Left lobe of liver (tissue), 2 donors: ENCODE results near the gene ZP2. TPM values are rescaled to one million over a fixed set of nuclear protein-coding genes. Genes with fewer than 3 reads are reported as not detected.
"Not testable (repeated sequence)": the region's sequence is repeated elsewhere in the genome, so short reads cannot be mapped to it uniquely, and the experiment has no call there.

Source experiments
- ATAC-seq: fragments of 200-7000 bp; cut with Tn5 transposase; one replicate; pipeline ENCODE4 v1.9.1; 2020; ENCODE audit warnings: mild to moderate bottlenecking, moderate library complexity
- DNase-seq: peaks from one replicate; pipeline ENCODE4 v3.0.0-alpha.2; 2020; ENCODE audit warnings: low spot score
- total RNA-seq: library from RNA; stranded (reverse); gene quantifications from one replicate; pipeline ENCODE4 v1.2.1, GENCODE V29; 2021
- donor health status: DM: no; HTN: no; CAD: no; lungs with moderate emphysema.
- donor health status: DM: no; HTN: yes; CAD: no.

The ZP2 gene
- not detected for total RNA-seq

DNA sequence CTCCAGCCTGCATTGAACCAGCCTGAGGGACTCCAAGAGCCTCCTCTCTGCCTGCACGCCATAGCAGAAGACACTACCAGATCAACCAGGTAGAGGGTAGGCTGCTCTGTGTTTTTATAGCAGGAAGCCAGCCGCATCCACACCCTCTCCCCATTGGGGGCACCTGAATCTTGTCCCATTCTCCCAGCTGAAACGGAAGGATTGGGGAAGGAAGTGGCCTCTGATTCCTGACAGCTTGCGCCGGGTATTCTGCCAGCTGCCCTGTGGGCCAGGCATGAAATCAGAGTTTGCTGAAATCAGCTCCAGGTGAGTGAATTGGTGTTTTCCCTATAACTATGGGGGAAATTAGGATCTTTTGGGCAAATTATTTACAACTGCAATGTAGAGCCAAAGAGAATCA is at the start of gene ZP2:
TSS of gene ZP2 (minus strand) at position 89 of the 400 bp plus-strand sequence. CDS start at position 62, 27 bp downstream.
- ATAC-seq (no peak), DNase-seq (no peak)

DNA sequence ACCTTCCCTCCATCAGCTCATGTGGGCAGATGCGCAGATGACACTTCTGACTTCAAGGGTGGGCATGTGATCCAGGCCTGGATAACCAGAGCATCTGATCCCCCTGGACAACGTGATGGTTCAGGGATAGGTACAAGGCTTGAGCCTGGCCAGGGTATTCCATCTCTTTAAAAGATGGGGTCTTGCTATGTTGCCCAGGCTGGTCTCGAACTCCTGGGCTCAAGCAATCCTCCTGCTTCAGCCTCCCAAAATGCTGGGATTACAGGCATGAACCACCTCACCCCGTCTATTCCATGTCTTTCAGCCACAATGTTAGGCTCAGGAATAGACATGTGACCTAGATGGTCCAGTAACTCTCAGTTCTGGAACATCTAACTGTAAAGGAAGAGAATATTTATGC is 45.9 kb upstream of the ZP2 start:
- ATAC-seq (no peak), DNase-seq (no peak)

DNA sequence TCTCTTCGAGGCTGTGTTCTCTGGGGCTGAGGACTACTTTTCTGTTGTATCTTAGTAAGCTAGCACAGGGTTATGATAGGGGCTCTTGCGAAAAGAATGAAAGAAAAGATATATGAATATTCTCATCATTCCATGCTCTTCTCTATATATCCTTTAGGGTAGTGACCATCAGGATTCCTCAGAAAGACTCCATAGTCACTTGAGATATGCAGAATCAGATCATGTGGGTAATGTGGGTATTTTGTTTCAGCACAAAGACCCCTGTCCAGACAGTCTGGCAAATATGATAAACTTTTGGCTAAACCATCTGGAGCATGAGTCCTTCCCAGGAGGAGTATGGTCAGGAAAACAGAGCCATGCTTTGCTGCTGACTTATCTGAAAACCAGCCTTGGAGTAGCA is 45.3 kb upstream of the ZP2 start:
- ATAC-seq (no peak), DNase-seq (no peak)

DNA sequence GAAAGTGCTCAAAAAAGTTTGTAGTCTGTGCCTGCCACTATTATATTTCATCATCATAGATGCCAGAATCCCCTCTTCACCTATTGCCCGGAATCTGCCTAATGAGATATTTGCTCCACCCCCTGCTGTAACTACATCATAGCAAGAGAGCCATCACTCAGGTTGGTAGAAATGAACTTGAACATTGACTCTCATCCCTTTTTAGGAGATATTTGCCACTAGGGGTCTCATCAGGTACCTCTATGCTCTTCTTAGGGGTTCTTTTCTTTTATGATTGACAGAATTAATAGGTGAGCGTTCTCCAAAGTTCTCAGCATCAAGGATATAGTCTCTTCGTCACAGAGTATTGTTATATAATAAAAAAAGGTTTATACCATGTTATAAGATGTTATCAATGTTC is 42.1 kb upstream of the ZP2 start:
- no peak for ATAC-seq
- DNase-seq: no peak

DNA sequence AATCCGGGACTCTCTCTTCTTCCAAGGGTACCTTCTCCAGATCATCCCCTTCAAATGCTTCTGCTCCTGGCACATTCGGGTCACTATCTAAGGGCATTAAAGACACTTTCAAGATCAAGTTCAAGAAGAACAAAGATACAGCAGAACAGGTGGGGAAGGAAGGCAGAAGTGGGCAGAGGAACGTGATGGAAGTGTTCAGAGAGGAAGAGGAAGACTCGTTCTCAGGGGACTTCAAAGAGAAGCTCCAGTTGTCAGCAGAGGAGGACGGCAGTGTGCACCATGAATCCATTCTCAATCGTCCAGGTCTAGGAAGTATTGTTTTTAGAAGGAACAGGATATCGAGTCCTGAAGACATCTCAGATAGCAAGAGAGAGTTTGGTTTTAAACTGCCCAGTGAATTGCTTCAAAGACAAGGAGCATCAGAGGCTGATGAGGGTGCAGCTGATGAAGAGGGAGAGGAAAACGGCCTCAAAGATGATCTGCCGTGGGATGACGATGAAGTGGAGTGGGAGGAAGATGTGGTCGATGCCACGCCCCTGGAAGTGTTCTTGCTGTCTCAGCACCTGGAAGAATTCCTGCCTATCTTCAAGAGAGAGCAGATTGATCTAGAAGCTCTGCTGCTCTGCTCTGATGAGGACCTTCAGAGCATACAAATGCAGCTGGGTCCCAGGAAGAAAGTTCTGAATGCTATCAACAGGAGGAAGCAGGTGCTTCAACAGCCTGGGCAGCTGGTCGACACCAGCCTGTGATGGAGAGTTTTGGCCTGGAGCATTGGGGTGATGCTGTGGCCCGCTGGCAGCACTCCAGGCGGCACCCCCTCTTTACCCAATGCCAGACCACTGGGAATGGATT is 38.9 kb upstream of the ZP2 start:
- ATAC-seq (peak; percentile 8), DNase-seq (no peak)

DNA sequence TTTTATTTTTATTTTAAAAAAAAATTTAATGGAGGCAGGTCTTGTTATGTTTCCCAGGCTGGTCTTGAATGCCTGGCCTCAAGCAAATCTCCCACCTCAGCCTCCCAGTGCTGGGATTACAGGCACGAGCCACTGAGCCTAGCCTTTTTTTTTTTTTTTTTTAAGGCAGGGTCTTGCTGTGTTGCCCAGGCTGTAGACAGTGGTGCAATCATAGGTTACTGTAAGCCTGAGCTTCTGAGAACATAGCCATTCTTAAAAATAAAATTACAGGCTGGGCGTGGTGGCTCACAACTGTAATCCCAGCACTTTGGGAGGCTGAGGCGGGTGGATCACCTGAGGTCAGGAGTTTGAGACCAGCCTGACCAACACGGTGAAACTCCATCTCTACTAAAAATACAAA is 36.8 kb upstream of the ZP2 start:
- not testable (repeated sequence) for ATAC-seq, DNase-seq

DNA sequence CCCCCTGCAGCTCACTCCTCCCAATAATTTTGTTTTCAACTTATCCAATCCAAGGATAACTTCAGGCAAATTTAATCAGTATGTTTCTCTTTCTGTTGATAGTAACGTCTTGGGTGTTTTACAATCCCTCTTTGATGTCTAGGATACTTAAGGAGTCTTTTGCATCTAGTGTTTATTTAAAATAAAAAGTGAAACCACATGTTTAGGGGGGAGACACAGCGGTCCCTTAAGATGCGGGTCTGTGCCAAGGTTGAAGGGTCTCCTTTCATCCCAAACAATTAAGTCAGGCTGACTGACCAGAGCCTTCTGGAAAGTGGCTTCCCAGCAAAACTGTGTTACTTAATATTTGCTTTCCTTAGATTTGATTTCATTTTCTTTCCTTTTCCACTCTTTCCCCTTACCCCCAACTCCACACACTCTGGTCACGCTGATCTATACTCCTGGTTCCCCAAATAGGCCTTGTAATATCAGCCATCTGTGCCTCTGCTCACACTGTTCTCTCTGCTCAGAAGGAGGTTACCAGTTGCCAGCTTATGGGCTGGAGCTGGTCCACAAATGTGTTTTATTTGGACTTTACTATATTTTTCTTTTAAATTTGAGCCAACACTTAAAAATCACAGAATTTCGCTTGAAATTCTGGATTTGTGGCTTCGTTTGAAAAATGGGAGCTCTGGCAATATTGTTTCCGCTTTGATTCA is 33.3 kb upstream of the ZP2 start:
- DNase-seq (no peak), ATAC-seq (peak; percentile 63)

DNA sequence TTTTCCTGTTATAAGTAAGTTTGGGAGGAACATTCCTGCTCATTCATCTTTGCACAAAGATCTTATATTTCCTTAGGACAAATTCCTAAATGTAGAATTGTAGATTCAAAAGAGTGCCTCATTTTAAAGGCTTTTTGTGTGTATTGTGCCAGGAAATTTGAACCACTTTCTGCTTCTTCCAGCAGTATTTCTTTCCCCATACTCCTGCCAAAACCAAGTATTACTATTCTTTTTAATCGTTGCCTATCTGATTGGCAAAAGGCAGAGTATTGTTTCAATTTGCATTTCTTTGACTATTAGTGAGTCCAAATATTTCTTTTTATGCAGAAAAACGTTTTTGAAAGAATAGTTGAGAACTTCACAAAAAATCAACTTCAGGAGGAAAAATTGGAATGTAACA is 31.4 kb upstream of the ZP2 start:
- ATAC-seq (no peak), DNase-seq (no peak)

DNA sequence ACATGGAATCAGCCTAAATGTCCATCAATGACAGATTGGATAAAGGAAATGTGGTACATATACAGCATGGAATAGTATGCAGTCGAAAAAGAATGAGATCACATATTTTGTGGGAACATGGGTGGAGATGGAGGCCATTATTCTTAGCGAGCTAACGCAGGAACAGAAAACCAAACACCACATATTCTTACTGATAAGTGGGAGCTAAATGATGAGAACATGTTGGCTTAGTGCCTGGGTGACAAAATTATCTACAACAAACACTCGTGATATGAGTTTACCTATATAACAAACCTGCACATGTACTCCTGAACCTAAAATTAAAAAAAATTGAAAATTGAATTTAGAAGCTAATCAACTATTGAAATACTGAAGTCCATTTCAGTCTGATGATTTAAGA is 28.3 kb upstream of the ZP2 start:
- ATAC-seq (no peak), DNase-seq (no peak)

DNA sequence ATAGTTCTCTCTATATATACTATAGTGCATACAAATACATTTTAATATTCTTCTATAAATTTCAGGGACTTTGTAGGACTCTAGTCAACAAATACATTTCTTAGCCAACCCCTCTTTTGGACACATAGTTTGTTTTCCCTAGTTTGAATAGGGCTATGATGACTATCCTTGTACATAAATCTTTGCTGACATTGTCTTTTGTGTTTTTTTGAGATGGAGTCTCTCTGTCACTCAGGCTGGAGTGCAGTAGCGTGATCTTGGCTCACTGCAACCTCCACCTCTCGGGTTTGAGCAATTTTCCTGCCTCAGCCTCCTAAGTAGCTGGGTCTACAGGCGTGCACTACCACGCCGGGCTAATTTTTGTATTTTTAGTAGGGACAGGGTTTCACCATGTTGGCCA is 25.5 kb upstream of the ZP2 start:
- ATAC-seq: no peak
- DNase-seq: no peak

DNA sequence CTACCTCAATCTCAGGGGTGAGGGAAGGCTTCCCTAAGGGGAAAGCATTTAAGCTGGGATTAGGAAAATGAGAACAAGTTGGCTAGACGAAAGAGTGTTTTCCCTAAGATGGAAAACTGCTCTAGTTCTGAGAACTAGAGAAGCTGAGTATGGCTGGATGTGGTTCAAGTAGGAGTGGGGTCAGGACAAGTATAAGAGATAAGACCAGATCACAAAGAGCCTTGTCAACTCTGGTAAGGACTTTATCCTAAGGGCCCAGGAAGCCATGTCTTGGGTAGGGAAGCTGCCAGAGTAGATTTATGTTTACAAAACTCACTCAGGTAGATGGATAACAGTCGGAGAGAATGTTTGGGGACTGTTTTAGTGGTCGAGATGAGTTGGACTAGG is 23.8 kb upstream of the ZP2 start:
- DNase-seq: no peak
- ATAC-seq: peak; percentile 17

DNA sequence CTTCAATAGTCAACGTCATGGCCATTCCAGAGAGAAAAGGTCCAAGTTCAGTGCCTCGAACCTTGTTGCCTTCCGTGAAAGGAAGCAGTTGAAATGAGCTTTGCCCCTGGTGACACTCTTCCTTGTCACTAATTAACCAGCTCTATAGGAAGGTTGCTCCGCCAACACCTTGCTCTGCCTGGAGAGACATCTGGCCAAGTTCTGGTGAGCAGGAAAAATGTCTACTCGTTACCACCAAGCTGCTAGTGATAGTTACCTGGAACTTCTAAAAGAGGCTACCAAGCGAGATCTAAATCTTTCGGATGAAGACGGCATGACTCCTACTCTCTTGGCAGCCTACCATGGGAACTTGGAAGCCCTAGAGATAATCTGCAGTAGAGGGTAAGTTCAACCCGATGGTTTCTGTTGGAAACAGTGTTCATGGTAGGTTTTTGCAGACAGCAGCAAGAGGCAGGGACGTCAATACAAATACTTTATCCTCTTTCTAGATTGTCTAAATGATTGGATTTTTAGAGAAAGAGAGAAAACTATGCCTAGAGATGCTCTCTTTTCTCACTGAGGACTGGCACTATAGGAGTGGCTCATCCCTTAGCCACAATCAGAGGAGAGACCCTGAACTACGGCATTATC is 22.3 kb upstream of the ZP2 start, which contains the start of gene ANKS4B:
TSS of gene ANKS4B (plus strand) at position 179 of the 630 bp plus-strand sequence. CDS start at position 218, 39 bp downstream.
- peak; percentile 81 for DNase-seq
- peak; percentile 89 for ATAC-seq

DNA sequence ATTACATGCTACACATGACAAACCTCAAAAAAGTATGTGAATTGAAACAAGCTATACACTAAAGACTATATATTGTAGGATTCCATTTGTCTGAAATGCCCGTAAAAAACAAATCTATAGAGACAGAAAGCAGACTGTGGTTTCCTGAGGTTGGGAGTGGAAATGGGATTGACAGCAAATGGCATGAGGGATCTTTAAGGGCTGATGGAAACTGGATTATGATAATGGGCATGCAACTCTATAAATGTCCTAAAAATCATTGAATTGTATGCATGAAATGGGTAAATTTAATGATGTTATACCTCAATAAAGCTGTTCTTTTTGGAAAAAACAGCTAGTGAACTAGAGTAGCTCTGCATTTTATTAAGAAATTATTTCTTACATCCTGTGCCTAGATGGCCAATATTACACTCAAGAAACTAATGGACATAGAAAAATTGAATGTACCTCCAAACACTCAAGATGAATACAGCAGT is 21.7 kb upstream of the ZP2 start:
- no peak for ATAC-seq
- no peak for DNase-seq

DNA sequence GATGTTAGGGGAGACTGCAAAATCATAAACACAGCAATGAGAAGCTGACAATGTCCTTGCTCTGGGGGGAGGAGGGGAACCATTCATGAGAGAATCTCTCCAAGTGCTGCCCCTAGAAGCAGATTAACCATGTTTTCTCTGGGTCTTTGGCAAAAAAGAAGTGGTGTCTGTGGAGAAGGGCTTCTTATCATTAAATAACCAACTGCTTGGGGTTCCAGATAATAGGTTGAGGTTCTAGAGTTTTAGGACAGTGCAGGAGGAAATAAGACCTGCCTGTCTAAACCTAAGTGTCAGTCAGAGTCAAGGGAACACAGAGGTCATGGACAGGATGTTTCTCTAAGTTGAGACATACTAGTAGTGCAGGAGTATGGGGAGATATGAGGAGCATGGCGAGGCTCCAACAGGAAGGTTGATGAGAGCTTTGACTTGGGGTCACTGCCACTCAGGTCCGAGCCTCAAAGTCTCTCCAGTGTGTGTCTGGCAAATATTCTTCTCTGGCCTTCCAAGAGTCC is 17.0 kb upstream of the ZP2 start:
- no peak for ATAC-seq
- DNase-seq: no peak

DNA sequence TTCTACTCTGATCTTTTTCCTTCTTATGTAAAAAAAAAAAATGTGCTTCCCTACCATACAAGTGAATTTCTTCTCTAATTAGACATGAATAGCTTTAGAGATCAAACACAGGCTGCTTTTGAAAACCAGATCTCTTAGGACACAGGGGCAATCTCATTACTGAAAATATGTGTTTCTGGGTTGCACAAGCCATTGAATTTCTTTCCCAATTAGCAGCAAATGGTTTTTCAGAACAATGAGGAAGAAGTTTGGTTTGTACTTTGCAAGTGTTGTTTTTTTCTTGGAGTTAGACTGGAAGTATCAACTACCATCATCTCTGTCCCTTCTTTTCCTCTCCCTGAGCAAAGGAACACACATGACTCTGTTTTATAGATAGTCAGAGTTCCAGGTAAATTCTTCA is 16.5 kb upstream of the ZP2 start:
- ATAC-seq (no peak), DNase-seq (no peak)

DNA sequence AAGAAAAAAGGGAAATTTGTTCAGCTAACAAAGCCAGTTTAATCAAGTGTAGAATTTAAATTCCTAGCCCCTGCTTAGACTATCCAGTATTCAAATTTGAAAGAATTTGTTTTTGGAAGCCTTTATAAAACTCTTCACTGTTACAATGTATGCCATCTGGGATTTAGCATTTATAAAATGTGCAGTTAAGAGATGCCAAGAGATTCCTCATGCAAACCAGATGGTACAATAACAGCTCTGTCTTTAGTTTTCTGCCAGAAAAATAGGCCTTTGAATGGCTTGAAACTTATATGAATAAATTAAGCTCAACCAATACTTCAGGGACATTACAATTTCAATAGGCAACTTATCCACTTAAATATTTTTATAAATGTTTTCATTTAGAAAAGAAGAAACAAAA is 15.4 kb upstream of the ZP2 start:
- ATAC-seq (no peak), DNase-seq (no peak)

DNA sequence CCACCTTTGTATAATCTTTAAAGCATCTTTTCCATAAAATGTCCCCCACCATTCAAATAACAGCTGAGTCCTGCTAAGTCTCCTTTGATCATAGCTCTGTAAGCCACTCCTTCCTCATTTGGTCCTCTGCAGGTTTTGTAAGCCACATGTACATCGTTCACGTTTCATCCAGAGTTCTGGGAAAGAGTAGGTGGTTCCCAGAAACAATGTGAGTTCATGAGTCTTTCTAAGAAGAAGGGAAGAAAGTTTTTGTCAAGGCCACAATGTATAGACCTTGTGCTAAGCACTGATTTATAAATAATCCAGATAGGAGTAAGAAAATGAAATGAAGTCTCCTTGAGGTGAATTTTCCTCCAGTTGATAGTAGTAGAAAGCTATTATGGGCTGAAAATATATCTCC is 13.4 kb upstream of the ZP2 start:
- no peak for DNase-seq
- no peak for ATAC-seq

DNA sequence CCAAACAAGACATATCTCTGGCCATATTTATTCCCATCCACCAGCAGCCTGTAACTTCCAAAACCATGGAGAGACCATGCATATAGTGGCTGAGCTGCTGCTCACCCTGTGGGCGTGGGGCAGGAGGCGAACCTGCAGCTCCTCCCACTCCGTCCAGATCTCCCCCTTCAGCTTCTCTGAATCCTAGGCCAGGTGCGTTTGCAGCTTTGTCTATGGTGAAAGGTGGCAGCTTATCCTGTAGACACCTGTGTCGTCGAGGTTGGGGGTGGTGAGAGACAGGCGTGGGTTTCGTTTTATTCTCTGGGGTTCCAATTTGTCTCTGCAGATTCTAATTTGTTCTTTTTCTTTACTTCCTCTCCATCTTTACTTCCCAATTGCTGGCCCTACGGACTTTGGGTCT is 12.4 kb upstream of the ZP2 start:
- ATAC-seq (no peak), DNase-seq (no peak)

DNA sequence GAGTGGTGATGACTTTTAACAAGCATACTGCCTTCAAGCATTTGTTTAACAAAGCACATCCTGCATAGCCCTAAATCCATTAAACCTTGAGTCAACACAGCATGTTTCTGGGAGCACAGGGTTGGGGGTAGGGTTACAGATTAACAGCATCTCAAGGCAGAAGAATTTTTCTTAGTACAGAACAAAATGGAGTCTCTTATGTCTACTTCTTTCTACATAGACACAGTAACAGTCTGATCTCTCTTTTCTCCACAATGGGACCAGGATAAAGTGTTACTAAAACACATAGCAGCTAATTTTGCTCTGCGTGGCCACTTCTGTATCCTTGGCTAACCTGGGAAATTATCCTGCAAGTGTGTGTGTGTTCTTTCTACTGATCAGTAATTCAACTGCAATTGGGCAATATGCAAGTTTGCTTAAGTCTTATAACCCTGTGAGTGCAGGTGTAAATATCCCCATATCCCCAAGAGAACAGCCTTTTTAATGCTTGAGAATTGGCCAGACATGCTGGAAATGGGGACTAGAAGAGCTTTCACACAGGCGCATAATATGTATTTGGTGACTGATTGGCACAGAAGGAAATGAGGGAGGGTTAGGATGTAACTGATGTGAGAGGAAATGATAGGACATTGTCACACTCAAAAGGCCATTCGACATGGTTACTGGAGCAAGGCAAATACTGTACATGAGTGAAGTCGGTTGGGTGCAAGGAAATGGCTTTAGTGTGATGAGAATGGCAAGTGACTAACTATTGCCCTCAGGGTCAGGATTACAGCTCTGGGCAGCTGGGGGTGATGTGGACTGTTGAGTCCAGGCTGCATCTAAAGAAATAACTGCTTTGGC is 11.3 kb upstream of the ZP2 start:
- ATAC-seq: no peak
- no peak for DNase-seq

DNA sequence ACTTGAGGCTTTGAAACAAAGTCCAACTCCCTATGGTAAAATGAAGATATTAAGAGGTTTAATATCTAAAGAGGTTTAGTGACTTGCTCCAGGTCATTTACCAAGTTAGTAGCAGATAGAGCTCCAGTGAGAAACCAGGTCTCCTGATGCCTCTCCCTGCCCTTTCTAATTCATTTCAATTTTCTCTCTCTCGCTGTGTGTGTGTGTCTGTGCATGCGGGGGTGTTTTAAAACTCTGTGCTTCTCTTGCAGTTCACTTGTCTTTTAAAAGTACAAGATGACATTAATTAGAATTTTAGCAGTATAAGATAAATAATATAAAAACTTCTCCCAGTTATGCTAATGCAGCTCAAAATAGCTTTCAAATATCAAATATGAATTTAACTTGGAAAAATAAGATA is 8.2 kb upstream of the ZP2 start:
- ATAC-seq: no peak
- DNase-seq: no peak

DNA sequence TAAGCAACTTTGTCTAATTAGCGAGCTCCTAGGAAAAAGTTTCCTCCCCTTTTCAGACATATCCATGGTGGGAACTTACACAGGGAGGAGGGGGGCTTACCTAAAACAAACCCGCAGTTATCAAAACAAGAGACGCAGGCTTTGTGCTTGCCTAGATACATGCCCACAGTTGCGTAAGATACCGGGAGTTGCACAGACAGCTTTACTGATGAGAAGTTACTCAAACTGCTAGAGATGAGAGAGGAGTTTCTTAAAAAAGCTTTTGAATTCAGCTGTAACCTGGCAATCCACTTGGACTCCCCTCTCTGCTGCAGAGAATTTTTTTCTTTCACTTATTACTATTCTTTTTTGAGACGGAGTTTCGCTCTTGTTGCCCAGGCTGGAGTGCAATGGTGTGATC is 6.8 kb upstream of the ZP2 start:
- DNase-seq: no peak
- ATAC-seq: peak; percentile 35
